Osteoblast (primary cell): Measurements from ENCODE around the gene RAB40B. TPM values are rescaled to one million over a fixed set of nuclear protein-coding genes. Genes with fewer than 3 reads are reported as not detected.

ENCODE experiments used
- DNase-seq: peaks from one replicate; pipeline ENCODE4 v3.0.0; 2011; ENCODE audit warnings: low spot score, mixed read lengths; ENCODE audit not compliant: insufficient read length; ENCODE audit errors: missing footprints
- H2AFZ ChIP-seq: 2 replicates; pipeline ENCODE4 v1.6.0; 2011; ENCODE audit warnings: mild to moderate bottlenecking, low read length
- H3K27ac ChIP-seq: 2 replicates; pipeline ENCODE4 v1.5.1; 2011; ENCODE audit warnings: mild to moderate bottlenecking, low read depth, low read length, moderate library complexity
- H3K27me3 ChIP-seq: 2 replicates; pipeline ENCODE4 v1.6.0; 2012; ENCODE audit warnings: mild to moderate bottlenecking, control low read depth, inconsistent platforms, low read length, moderate library complexity; ENCODE audit not compliant: insufficient read depth
- H3K36me3 ChIP-seq: 2 replicates; pipeline ENCODE4 v1.5.1; 2011; ENCODE audit warnings: mild to moderate bottlenecking, low read length, control low read depth, moderate library complexity; ENCODE audit not compliant: insufficient read depth
- H3K4me1 ChIP-seq: 2 replicates; pipeline ENCODE4 v1.5.1; 2011; ENCODE audit warnings: mild to moderate bottlenecking, low read length, control low read depth, moderate library complexity; ENCODE audit not compliant: insufficient read depth
- H3K4me2 ChIP-seq: 2 replicates; pipeline ENCODE4 v1.6.0; 2011; ENCODE audit warnings: mild to moderate bottlenecking, low read length; ENCODE audit not compliant: insufficient read depth
- H3K4me3 ChIP-seq: fragments of 200-600 bp; sonication (generic); 3 replicates; pipeline ENCODE4 v1.5.1; 2012; ENCODE audit warnings: mild to moderate bottlenecking, low read length, inconsistent platforms; ENCODE audit not compliant: insufficient read depth
- H3K79me2 ChIP-seq: 2 replicates; pipeline ENCODE4 v1.6.0; 2012; ENCODE audit warnings: mild to moderate bottlenecking, low read length, control low read depth, inconsistent platforms; ENCODE audit not compliant: insufficient read depth
- H3K9me3 ChIP-seq: 2 replicates; pipeline ENCODE4 v1.5.1; 2011; ENCODE audit warnings: low read depth, low read length, control low read depth
- H4K20me1 ChIP-seq: 2 replicates; pipeline ENCODE4 v1.6.0; 2012; ENCODE audit warnings: mild to moderate bottlenecking, low read length, control low read depth; ENCODE audit not compliant: insufficient read depth
- total RNA-seq: library from RNA; depleted of rRNA; stranded (reverse); fragments of >200 nt; gene quantifications from 2 replicates; pipeline ENCODE4 v1.2.3, GENCODE V29; 2012
- TF ChIP-seq, protein P1 (sequence below): IDR thresholded peaks from 2 replicates; pipeline ENCODE4 v1.5.1; 2011; ENCODE audit warnings: mild to moderate bottlenecking, low read depth, low read length, moderate library complexity; ENCODE audit errors: extremely low read depth

Gene RAB40B
- total RNA-seq, 1 donor, result 8.3 TPM

- TF ChIP-seq, protein P1, sequence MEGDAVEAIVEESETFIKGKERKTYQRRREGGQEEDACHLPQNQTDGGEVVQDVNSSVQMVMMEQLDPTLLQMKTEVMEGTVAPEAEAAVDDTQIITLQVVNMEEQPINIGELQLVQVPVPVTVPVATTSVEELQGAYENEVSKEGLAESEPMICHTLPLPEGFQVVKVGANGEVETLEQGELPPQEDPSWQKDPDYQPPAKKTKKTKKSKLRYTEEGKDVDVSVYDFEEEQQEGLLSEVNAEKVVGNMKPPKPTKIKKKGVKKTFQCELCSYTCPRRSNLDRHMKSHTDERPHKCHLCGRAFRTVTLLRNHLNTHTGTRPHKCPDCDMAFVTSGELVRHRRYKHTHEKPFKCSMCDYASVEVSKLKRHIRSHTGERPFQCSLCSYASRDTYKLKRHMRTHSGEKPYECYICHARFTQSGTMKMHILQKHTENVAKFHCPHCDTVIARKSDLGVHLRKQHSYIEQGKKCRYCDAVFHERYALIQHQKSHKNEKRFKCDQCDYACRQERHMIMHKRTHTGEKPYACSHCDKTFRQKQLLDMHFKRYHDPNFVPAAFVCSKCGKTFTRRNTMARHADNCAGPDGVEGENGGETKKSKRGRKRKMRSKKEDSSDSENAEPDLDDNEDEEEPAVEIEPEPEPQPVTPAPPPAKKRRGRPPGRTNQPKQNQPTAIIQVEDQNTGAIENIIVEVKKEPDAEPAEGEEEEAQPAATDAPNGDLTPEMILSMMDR, result no peak
- Histone ChIP-seq H3K4me3 (no peak overlapping the region), H3K27ac (no peak overlapping the region), H3K79me2 (no peaks in the 10 kb centered on the region), H3K9me3 (no peaks in the 10 kb centered on the region), H3K4me2 (no peak overlapping the region), H4K20me1 (no peaks in the 10 kb centered on the region), H3K27me3 (no peaks in the 10 kb centered on the region), H2AFZ (no peak overlapping the region), H3K36me3 (peaks cover 63% of the 10 kb centered on the region), H3K4me1 (no peaks in the 10 kb centered on the region)
- no peak for DNase-seq
These were observed 82.3 kb downstream of the RAB40B start for GRCh38 chr17:82616021-82616711.

DNA sequence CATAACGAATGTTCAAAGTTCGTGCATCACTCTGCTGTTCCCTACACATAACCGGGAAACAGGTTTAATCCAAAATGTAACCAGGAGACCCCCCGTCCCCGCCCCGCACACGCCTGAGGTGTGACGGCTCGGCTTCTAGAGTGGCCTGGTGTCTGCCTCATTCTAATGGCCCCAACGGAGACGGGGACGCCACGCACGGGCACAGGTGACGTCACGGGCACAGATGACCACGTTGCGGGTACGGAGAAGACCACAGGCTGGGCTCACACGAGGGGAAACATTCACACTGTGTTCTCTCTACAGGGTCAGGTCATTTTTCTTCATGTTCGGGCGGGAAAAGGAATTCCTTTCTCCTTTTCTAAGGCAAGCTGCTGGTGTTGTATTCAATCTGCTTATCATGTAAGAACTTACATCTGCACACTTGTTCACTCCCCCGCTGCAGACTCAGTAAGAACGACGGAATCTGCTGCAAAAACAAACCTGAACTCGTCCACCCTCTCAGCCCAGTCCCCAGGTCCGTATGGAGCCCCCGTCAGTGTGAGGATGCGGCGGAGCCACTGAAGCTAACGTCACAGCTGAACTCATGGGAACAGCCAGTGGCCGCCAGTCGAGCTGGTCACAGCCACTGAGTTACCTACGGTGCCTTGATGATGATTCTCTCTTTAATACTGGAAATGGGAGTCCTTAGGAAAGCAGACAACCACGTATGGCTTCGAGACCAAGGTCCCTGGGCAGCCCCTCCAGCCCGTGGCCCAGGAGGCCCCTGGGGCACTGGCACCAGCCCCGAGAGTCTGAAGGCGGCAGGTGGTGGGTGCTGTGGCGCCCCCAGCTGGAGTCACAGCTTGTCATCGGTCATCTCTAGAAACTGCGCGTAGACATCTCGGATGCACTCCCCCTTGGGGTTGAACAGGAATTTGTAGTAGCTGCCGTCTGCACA, 83.1 kb downstream of the RAB40B start:
- Histone ChIP-seq H3K4me2 (no peak overlapping the region), H3K79me2 (no peaks in the 10 kb centered on the region), H3K4me1 (no peaks in the 10 kb centered on the region), H3K36me3 (peaks cover 59% of the 10 kb centered on the region), H3K9me3 (no peaks in the 10 kb centered on the region), H4K20me1 (no peaks in the 10 kb centered on the region), H2AFZ (no peak overlapping the region), H3K27ac (no peak overlapping the region), H3K4me3 (no peak overlapping the region), H3K27me3 (no peaks in the 10 kb centered on the region)
- TF ChIP-seq, protein P1, result no peak
- DNase-seq, result no peak

- Histone ChIP-seq H3K36me3 (peaks cover 52% of the 10 kb centered on the region), H2AFZ (no peak overlapping the region), H4K20me1 (no peaks in the 10 kb centered on the region), H3K4me2 (no peak overlapping the region), H3K4me3 (no peak overlapping the region), H3K9me3 (no peaks in the 10 kb centered on the region), H3K27ac (no peak overlapping the region), H3K27me3 (no peaks in the 10 kb centered on the region), H3K79me2 (no peaks in the 10 kb centered on the region), H3K4me1 (no peaks in the 10 kb centered on the region)
- no peak for DNase-seq
- TF ChIP-seq, protein P1, result no peak
These were observed 84.3 kb downstream of the RAB40B start for GRCh38 chr17:82614095-82614631.
